Stimulated activated CD8-positive, alpha-beta memory T cell treated with anti-CD3 and anti-CD28 coated beads, Interleukin-7, amount 100 ng/mL, for 48 hours (primary cell): Measurements from ENCODE around the gene TTLL4.
A peak's percentile ranks its signal among the peaks of the same experiment; 100 is the strongest.

Experiments
- DNase-seq, 2 donors: peaks; one replicate each; pipeline ENCODE4 v3.0.0-alpha.2; 2020; ENCODE audit warnings: low read depth in 1 of 2; ENCODE audit errors: extremely low read depth in 1 of 2

Gene TTLL4

DNA sequence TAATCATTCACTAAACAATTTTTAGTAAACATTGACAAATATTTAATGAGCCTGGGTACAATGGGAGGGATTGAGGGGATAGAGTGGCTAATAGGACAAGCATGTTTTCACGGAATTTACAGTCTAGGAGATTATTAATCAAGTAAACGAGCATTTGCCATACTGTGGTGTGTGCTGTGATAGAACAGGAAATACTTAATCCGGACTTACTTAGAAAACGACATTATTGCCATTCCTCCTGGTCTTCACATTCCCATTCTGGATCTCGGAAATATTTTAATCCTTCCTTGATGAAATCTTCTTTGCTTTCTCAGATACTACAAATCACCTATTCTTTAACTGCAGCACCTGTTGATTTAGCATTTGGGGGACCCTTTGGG is 905 bp downstream of the TTLL4 start:
- no peak for DNase-seq

DNA sequence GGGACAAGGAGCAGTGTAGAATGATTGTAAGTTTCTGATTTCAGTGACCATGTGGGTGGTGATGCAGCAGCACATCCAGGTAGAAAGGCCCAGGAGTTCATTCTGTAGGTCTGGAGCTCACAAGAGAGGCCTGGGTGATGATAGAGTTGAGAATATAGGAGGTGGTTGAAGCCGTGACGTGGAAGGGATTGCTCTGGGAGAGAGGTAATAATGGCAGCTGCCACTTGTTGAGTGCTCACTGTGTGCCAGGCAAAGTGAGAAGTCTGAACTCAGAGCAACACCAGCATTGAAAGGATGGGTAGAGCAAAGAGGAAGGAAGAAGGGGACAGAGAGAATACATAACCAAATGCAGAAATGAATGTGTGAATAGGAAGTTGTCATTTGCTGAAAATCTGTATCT is 3.3 kb downstream of the TTLL4 start:
- no peak for DNase-seq

DNA sequence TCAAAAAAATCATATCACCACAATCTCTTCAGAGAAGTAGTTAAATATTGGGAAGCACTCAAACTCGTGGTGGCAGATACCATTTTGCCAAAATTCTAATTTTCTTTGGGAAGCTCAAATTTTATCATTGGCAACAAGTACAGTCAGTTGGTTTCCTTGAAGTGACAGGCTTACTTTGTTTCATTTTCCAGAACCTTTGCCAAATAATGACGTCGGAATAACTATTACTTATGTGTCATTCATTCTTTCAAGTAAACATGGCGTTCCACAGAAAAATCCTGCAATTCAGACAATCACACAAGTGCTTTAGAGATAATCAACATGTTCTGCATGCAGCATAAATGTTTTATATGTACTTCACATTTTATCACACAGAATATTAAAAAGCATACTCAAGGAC is 5.4 kb downstream of the TTLL4 start:
- DNase-seq = no peak

DNA sequence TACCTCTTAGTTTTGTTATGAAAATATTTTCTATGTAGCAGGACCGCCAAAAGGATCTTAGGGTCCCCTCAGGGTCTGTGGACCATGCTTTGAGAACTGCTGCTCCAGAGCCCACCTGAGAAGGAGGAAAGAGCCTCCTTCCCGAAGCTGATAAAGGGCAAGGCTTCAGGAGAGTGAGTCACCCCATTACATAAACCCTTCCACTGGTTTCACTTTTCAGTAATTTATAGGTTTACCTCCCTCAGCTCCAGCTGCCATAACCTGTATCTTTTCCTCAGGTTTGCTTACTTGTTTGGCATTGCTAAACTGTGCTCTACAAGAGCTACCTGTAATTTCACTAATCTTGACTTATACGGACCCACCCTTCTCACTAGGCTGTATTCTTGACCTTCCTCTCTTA is 6.6 kb downstream of the TTLL4 start:
- DNase-seq = no peak

DNA sequence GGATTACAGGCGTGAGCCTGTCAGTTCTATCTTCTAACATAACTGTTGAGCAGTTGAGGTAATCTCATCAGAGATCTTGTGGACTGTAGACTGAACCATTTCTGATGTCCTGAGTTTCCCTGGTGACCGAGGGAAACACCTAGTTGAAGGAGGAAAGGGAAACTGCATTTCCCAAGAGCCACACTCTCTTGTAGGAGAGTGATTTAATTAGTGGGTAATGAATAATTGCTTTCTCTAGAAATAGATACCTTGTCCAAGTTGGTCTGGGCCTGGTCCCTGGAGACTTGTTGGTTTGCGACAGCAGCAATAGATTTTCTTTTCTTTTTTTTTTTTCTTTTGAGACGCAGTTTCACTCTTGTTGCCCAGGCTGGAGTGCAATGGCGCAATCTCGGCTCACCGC is 7.4 kb downstream of the TTLL4 start:
- DNase-seq = no peak

DNA sequence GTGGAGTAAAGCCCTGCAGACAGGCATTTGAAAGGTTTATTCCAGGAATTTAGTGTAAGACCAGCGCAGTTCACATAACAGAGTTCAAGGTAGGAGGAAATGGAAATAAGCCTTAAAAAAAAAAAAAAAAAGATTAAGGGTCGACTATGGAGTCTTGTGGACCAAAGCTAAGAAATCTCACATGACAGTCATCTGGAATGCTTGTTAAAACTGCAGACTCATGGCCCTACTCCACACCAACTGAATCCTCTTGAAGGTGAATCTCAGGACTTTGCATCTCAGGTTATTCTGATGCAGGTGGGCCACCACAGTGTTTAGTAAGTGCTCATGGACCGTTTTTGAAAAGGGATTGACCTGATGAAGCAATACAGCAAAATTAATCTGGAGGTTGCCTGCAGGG is 8.8 kb downstream of the TTLL4 start:
- DNase-seq = no peak

DNA sequence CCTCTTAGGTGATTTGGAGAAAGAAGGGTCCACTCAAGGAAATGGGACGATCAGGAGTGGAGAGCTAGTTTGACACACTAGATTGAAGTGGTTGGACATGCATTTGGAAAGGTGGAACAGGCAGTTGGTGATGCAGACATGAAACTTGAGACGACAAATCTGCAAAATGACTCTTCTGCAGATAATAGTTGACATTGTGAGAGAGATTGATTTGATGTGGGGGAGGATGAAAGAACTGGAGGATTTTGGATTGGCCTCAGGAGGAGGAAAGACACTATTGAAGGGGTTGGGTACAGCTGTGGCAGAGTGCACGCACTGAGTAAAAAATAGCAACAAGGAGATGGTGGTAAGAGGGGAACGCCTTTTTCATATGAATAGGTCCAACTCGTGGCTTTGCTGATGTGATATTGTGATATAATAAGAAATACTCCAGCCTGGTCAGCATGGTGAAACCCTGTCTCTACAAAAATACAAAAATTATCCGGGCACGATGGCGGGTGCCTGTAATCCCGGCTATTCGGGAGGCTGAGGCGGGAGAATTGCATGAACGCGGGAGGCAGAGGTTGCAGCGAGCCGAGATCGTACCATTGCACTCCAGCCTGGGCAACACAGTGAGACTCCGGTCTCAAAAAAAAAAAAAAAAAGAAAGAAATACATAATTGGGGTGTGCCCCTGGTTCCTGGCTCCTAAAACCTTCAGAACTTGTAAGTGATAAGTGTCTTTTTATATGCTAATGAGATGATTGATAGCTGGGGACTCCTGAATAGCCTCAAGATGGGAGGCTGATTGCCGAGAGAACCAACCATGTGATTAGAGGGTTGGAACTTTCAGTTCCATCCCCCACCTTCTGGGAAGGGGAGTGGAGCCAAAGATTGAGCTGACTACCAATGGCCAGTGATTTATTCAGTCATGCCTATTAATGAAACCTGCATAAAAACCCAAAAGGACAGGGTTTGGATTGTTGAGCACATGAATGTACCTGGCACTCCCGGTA is 9.7 kb downstream of the TTLL4 start:
- DNase-seq = no peak

DNA sequence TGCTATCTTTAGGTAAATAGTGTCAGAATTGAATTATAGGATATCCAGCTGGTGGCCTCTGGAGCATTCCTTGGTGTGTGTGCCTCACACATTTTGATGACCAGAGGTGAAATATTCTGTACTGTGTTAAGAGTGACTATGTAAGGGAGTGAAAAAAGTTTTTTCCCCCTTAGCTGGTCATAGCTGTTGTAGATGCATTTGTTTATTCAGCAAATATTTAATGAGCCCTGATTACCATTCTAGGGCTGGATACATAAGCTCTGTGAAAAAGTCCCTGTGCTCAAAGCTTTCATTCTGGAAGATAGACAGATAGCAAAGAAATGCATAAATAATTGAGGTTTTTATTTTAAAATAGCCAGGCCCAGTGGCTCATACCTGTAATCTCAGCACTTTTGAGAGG is 10.9 kb downstream of the TTLL4 start:
- no peak for DNase-seq

DNA sequence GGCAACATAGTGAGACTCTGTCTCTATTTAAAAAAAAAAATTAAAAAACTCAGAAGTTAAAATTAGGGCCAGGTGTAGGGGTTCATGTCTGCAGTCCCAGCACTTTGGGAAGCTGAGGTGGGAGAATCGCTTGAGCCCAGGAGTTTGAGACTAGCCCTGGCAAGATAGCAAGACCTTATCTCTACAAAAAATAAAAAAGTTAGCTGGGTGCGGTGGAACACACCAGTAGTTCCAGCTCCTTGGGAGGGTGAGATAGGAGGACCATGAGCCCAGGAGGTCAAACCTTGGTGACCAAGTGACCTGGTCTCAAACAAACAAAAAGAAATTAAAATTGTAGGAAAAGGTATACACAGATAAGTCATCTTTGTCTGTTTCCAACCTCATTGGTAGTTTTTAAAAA is 11.3 kb downstream of the TTLL4 start:
- no peak for DNase-seq

DNA sequence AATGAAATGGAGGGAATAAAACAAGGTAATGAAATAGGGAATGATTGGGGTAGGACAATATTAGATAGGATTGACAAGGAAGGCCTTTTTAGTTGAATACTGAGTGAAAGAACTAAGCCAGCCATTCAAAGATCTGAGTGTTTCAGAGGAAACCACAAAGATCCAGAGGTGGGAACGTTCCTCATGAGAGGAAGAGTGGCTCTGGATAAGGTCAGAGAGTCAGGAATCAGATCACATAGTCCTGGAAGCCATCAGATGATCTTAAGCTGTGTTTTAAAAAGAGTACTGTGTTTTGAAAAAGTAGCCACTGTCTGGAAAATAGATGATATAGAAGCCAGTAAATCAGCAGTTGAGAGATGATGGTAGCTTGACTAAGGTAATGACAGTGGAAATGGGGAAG is 11.8 kb downstream of the TTLL4 start:
- DNase-seq = no peak

DNA sequence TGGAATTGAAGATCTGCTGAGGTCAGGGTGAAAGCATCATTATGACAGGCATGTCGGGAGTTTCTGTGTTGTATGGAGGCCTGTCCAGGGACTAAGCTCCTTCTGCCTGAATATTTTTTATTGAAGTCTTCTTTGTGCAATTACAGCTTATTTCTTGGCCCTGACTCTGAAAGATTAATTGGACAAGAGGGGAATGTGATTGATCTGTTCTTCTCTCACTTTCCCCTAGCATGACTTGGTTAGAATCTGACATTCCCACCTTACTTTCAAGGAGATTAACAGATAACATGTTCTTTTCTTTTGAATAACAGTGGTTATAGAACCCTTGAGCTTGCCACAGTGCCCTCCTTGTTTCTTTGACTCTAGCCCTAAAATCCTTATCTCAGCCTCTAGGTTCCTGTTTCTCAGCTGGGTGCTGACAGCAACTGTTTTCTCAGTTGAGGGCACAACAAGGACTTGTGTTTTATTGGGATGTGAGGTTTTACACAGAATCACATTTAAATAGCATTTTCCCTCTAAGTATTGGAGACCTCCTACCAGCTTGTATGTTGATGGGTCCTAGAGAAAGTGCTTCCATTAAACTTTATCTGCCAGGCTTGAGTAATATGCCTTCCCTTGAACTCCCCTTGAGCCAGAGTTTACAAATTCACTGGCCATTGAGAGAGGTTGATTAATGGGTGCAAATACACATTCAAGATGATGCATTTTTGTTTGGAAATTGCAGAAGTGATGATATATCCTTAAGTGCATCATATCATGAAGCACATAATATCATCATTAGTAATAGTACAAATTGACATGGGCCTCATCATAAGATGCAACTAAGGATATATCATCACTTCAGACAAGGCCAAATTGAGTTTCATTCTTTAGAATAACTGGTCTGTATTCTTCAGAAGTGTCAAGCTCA is 12.5 kb downstream of the TTLL4 start:
- DNase-seq = no peak

DNA sequence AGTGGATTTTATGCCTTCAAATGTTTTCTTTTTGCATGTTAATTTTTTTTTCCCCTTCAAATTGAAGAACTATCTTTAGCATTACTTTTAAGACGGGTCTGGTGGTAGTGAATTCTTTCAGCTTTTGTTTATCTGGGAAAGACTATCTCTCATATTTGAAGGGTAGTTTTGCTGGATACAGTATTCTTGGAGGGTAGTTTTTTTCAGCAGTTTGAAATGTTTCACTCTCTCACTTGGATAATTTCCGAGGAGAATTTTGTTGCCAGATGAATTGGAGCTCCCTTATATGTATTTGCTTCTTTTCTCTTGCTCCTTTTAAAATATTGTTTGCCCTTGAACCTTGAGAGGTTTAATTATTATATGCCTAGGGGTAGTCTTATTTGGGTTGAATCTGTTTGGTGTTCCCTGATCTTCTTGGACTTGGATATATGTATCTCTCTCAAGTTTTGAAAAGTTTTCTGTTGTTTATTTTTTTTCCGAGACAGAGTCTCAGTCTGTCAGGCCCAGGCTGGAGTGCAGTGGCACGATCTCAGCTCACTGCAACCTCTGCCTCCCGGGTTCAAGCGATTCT is 15.5 kb downstream of the TTLL4 start:
- DNase-seq = no peak

DNA sequence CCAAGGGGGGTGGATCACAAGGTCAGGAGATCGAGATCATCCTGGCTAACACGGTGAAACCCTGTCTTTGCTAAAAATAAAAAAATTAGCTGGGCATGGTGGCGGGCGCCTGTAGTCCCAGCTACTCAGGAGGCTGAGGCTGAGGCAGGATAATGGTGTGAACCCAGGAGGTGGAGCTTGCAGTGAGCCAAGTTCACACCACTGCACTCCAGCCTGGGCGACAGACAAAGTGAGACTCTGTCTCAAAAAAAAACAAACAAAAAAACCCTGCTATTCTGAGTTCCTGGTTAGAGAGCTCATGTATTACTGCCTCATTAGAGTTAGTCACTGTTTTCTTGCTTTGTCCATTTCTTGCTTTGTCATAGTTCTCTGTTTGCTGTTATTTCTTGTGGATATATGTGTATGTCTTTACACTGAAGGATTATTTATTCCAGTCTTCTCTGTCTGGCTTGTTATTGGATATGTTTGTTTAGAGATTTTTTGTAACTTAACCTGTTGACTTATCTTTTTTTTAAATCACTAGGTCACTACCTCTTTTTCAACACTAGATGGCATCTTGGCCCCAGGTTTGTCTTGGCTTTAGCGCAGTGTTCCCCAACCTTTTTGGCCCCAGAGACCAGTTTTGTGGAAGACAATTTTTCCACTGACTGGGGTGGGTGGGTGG is 17.0 kb downstream of the TTLL4 start:
- DNase-seq = no peak

DNA sequence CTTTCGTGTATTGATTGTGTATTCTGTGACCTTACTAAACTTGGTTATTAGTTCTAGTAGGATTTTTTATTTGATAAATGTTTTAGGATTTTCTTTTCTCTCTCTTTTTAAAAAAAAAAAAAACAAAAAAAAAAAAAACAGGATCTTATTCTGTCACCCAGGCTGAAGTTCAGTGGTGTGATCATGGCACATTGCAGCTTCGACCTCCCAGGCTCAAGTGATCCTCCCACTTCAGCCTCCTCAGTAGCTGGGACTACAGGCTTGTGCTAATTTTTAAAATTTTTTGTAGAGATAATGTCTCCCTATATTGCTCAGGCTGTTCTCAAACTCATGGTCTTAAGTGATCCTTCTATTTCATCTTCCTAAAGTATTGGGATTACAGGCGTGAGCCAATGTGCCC is 19.0 kb downstream of the TTLL4 start:
- DNase-seq = no peak

DNA sequence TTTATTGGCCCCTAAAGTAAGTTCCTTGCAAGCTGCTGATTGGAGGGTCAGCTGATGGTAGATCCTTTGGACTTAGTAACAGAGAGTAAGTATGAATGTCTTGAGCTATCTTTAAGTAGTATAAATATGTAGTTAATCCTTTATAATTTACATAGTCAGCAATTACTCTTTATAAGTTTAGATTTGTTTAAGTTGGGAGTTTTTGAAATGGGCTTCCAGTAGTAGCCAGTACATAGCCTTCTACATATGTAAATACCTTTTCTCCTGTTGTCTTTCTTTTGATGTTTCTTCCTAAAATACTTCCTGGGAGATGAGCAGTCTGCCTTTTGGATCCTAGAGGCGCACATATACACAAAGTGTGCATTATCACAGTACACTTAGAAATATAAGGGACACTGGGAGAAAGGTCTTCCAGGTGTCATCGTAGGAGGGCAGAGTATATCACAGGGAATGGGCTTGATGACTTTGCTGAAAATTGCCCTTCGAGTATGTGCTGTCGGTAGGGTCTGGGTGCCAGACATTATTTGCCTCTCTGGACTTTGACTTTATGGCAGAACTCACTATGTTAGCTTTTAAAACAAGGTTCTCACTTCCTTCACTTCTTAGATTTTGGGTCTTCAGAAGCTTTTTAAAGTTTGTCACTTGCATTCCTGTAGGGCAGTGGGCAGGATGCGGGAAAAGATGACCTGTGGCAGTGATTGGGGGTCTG is 21.6 kb downstream of the TTLL4 start:
- DNase-seq = no peak

DNA sequence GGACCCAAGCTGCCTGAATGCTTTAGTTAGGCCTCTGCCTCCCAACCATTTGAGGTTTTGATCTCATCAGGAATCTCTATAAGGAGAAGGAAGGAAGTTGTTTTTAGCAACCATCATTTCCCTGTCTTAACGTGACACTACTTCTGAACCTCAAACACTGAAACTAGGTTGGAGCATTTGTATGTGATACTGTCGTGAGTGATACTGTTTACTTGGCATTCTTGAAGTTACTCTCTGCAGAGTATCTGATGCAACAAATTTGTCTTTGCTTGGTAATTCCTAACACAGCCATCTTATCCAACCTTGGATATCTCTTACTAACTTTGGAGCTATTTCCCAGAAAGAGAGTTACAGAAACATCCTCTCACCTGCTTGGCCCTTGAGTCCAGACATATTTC is 22.1 kb downstream of the TTLL4 start:
- no peak for DNase-seq

DNA sequence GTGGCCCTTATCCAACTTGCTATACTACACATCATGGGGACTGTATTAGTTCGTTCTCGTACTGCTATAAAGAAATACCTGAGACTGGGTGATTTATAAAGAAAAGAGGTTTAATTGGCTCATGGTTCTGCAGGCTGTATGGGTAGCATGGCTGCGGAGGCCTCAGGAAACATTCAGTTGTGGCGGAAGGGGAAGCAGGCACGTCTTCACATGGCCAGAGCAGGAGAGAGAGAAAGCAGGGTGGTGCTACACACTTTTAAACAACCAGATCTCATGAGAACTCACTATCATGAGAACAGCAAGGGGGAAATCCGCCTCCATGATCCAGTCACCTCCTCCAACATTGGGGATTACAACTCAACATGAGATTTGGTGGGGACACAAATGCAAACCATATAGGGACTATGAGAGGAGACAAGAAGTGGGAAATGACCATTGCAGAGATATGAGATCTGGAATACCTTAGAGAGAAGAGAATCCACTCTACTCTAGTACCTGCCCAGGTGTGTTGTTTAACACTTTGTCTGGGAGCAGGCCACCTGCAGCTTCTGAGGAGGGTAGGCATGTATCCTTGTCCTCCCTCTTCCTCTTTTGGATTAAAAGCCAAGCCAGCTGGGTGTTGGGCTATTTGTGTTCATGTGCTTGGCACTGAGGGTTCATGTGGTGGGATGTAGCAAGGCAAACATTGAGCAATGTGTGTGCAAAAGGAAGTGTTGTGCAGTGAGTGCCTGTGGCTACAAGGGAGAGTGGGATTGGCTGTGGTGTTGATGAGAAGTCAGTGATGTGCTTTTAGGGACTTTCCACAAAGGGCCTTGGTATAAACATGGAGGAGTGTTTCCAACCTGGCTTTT is 22.8 kb downstream of the TTLL4 start:
- DNase-seq = peak in 1 of 2 donors; percentile 25

DNA sequence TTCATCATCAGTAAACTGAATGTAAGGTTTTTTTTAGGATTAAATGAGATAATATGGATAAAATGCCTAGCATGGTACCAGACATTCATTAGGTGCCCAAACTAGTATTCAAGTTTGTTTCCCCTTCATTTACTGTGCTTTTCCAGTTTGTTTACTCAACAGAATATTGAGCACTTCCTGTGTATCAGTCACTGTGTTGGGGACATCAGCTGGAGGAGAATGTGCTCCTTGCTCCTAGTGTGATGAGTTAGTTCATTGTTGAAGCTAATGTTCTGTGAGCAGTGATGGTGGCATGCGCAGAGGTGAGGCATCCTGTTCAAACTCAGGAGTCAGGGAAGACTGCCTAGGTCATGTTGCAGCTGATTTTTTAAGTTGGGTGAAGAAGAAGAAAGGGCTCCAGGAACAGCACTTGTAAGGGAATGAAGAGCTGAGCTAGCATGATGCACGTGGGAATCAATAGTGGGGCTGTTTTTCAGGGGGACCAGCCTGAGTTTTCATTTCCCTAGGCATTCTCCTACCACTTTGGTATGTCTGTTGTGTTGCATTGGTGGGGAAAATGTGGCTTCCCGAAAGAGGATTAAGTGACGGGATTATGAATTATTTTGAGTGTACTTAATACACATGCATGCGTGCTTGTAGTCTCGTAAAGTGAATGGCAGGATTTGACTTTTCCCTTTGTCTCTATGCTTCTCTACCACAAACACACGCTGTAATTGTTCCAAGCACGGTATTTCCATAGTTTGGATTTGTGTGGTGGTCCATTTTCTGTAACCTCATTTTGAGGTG is 23.7 kb downstream of the TTLL4 start:
- no peak for DNase-seq

DNA sequence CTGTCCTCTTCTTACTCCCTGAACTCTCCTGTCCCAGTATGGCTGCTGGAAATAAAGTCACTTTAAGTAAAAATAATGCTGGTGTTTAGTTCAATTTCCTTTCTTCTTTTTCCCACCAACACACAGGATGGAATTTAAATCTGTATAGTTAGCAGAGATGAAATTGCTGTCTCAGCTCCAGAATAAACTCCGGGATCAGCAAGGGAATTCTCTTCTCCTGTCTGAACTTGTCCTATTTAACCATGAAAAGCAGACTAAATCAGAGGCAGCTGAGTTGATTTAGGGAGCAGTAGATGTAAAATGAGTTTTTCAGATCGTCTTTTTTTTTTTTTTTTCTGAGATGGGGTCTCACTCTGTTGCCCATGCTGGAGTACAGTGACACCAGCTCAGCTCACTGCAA is 25.9 kb downstream of the TTLL4 start:
- no peak for DNase-seq
